Smooth muscle cell (in vitro differentiated cells): ENCODE results near the gene QSOX2. TPM values are rescaled to one million over a fixed set of nuclear protein-coding genes. Genes with fewer than 3 reads are reported as not detected.

Source experiments
- DNase-seq: peaks from one replicate; lab custom pipeline; 2025; ENCODE audit not compliant: unreplicated experiment; lab: John Stamatoyannopoulos, UW
- H2AFZ ChIP-seq: fragments of 200-600 bp; sonication (generic); 2 replicates; pipeline ENCODE4 v1.6.0; 2016; ENCODE audit warnings: antibody characterized with exemption, low read depth, mild to moderate bottlenecking
- H3F3A ChIP-seq: fragments of 200-600 bp; sonication (generic); 2 replicates; pipeline ENCODE4 v1.6.0; 2017; ENCODE audit warnings: antibody characterized with exemption, low read depth
- H3K27ac ChIP-seq: fragments of 200-600 bp; sonication (generic); 2 replicates; pipeline ENCODE4 v1.5.1; 2016; ENCODE audit warnings: low read depth, mild to moderate bottlenecking
- H3K27me3 ChIP-seq: fragments of 200-600 bp; sonication (generic); 2 replicates; pipeline ENCODE4 v1.6.1; 2016; ENCODE audit warnings: low read depth, mild to moderate bottlenecking
- H3K36me3 ChIP-seq: fragments of 200-600 bp; sonication (generic); 2 replicates; pipeline ENCODE4 v1.5.1; 2016; ENCODE audit warnings: low read depth
- H3K4me1 ChIP-seq: fragments of 200-600 bp; sonication (generic); 2 replicates; pipeline ENCODE4 v1.5.1; 2016; ENCODE audit warnings: low read depth
- H3K4me2 ChIP-seq: fragments of 200-600 bp; sonication (generic); 2 replicates; pipeline ENCODE4 v1.6.0; 2016; ENCODE audit warnings: mild to moderate bottlenecking
- H3K4me3 ChIP-seq: fragments of 200-600 bp; sonication (generic); 2 replicates; pipeline ENCODE4 v1.5.1; 2016; ENCODE audit warnings: mild to moderate bottlenecking
- H3K79me2 ChIP-seq: fragments of 200-600 bp; sonication (generic); 2 replicates; pipeline ENCODE4 v1.6.0; 2016; ENCODE audit warnings: low read depth, mild to moderate bottlenecking
- H3K9ac ChIP-seq: fragments of 200-600 bp; sonication (generic); 2 replicates; pipeline ENCODE4 v1.6.0; 2016; ENCODE audit warnings: low read depth
- H3K9me3 ChIP-seq: fragments of 200-600 bp; sonication (generic); replicated peaks from 2 replicates; pipeline ENCODE4 v1.5.1; 2016; ENCODE audit warnings: low read depth
- H4K20me1 ChIP-seq: fragments of 200-600 bp; sonication (generic); 2 replicates; pipeline ENCODE4 v1.6.0; 2016; ENCODE audit warnings: low read depth
- WGBS: methylation state at CpG from one replicate; pipeline ENCODE4 v1.1.7; 2016; ENCODE audit warnings: low lambda C conversion rate; 5-methylcytosine and 5-hydroxymethylcytosine counted together
- polyA plus RNA-seq: library from polyadenylated mRNA; unstranded; fragments of >200 nt; fragmentation: Nextera tagmentation; extraction: Ambion mirVana; gene quantifications from 2 replicates; pipeline ENCODE4 v1.2.1, GENCODE V29; 2016
- total RNA-seq: library from RNA; depleted of rRNA; stranded (reverse); fragments of >200 nt; gene quantifications from 2 replicates; pipeline ENCODE4 v1.2.3, GENCODE V29; 2014
- TF ChIP-seq, protein P1 (sequence below): fragments of 200-600 bp; sonication (generic); IDR thresholded peaks from 2 replicates; pipeline ENCODE4 v1.5.1; 2017; ENCODE audit warnings: borderline replicate concordance, mild to moderate bottlenecking, antibody characterized with exemption; ENCODE audit not compliant: insufficient read depth, poor library complexity, severe bottlenecking

The QSOX2 gene
- total and polyA plus RNA-seq, 2 experiments from 2014 or later, result 1.9 to 8.7 TPM

GRCh38 chr9:136233411-136233810 is 12.2 kb downstream of the QSOX2 start:
- peaks cover 67% of the 10 kb centered on the region for H4K20me1 ChIP-seq

GRCh38 chr9:136232969-136233368 is 12.6 kb downstream of the QSOX2 start:
- Histone ChIP-seq H3K9ac (no peak overlapping the region), H3K27ac (no peak overlapping the region), H3K9me3 (no peaks in the 10 kb centered on the region), H4K20me1 (peaks cover 66% of the 10 kb centered on the region), H3K27me3 (no peaks in the 10 kb centered on the region), H3K4me3 (no peak overlapping the region), H3K4me1 (no peaks in the 10 kb centered on the region), H3K36me3 (no peaks in the 10 kb centered on the region), H3K4me2 (no peak overlapping the region), H3K79me2 (no peaks in the 10 kb centered on the region), H2AFZ (no peak overlapping the region), H3F3A (no peaks in the 10 kb centered on the region)
- TF ChIP-seq, protein P1, sequence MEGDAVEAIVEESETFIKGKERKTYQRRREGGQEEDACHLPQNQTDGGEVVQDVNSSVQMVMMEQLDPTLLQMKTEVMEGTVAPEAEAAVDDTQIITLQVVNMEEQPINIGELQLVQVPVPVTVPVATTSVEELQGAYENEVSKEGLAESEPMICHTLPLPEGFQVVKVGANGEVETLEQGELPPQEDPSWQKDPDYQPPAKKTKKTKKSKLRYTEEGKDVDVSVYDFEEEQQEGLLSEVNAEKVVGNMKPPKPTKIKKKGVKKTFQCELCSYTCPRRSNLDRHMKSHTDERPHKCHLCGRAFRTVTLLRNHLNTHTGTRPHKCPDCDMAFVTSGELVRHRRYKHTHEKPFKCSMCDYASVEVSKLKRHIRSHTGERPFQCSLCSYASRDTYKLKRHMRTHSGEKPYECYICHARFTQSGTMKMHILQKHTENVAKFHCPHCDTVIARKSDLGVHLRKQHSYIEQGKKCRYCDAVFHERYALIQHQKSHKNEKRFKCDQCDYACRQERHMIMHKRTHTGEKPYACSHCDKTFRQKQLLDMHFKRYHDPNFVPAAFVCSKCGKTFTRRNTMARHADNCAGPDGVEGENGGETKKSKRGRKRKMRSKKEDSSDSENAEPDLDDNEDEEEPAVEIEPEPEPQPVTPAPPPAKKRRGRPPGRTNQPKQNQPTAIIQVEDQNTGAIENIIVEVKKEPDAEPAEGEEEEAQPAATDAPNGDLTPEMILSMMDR, result no peak
- 93% methylated on average over 10 of the region's 10 CpGs for WGBS
- no peak for DNase-seq

More at GRCh38 chr9:136233411-136233810, 12.2 kb downstream of the QSOX2 start:
- H3K9ac ChIP-seq, result no peak overlapping the region
- H3K4me1 ChIP-seq, result no peaks in the 10 kb centered on the region
- TF ChIP-seq, protein P1, result no peak
- no peaks in the 10 kb centered on the region for H3K27me3 ChIP-seq
- DNase-seq, result no peak
- H3K79me2 ChIP-seq, result no peaks in the 10 kb centered on the region
- no peak overlapping the region for H3K4me2 ChIP-seq
- 90% methylated on average over 15 of the region's 15 CpGs for WGBS
- no peak overlapping the region for H3K4me3 ChIP-seq
- H3K9me3 ChIP-seq, result no peaks in the 10 kb centered on the region
- H2AFZ ChIP-seq, result no peak overlapping the region
- no peaks in the 10 kb centered on the region for H3K36me3 ChIP-seq
- H3F3A ChIP-seq, result no peaks in the 10 kb centered on the region
- no peak overlapping the region for H3K27ac ChIP-seq

GRCh38 chr9:136231478-136232297 is 13.9 kb downstream of the QSOX2 start:
- H3K27me3 ChIP-seq, result no peaks in the 10 kb centered on the region
- no peak overlapping the region for H3K4me3 ChIP-seq
- 93% methylated on average over 26 of the region's 31 CpGs for WGBS
- no peak overlapping the region for H3K4me2 ChIP-seq
- no peaks in the 10 kb centered on the region for H3K4me1 ChIP-seq
- no peaks in the 10 kb centered on the region for H3K79me2 ChIP-seq
- H3K27ac ChIP-seq, result no peak overlapping the region
- no peak for DNase-seq
- H3K9me3 ChIP-seq, result no peaks in the 10 kb centered on the region
- H4K20me1 ChIP-seq, result peaks cover 66% of the 10 kb centered on the region
- H2AFZ ChIP-seq, result no peak overlapping the region
- no peaks in the 10 kb centered on the region for H3K36me3 ChIP-seq
- no peaks in the 10 kb centered on the region for H3F3A ChIP-seq
- TF ChIP-seq, protein P1, result no peak
- H3K9ac ChIP-seq, result no peak overlapping the region

- Histone ChIP-seq H3K36me3 (no peaks in the 10 kb centered on the region), H3K4me2 (no peak overlapping the region), H3K79me2 (no peaks in the 10 kb centered on the region), H4K20me1 (peaks cover 68% of the 10 kb centered on the region), H3K9ac (no peak overlapping the region), H3F3A (no peaks in the 10 kb centered on the region), H3K27me3 (no peaks in the 10 kb centered on the region), H2AFZ (no peak overlapping the region), H3K27ac (no peak overlapping the region), H3K9me3 (no peaks in the 10 kb centered on the region), H3K4me3 (no peak overlapping the region), H3K4me1 (no peaks in the 10 kb centered on the region)
- DNase-seq, result no peak
- WGBS, result 95% methylated on average over 9 of the region's 9 CpGs
- TF ChIP-seq, protein P1, result no peak
Measured at GRCh38 chr9:136230773-136231172, 14.8 kb downstream of the QSOX2 start.
